Immature natural killer cell (primary cell): ENCODE results near the gene FAR2. TPM values are rescaled to one million over a fixed set of nuclear protein-coding genes. Genes with fewer than 3 reads are reported as not detected.
"Not testable (repeated sequence)": the region's sequence is repeated elsewhere in the genome, so short reads cannot be mapped to it uniquely, and the experiment has no call there.

Experiments
- DNase-seq, 3 donors: peaks; one replicate each; pipeline ENCODE4 v3.0.0; 2022; ENCODE audit warnings: mixed read lengths in 1 of 3
- H3K27ac Mint-ChIP-seq, 6 donors: one replicate each; pipeline ENCODE4 v1.8.0; 2020; ENCODE audit warnings: mixed read lengths in 6 of 6, mild to moderate bottlenecking in 5 of 6, inconsistent platforms in 4 of 6, moderate library complexity in 3 of 6
- H3K27me3 Mint-ChIP-seq, 3 donors: one replicate each; pipeline ENCODE4 v1.8.0; 2020 to 2021; ENCODE audit warnings: low read depth in 3 of 3, mild to moderate bottlenecking in 3 of 3, mixed read lengths in 3 of 3, moderate library complexity in 3 of 3, inconsistent platforms in 1 of 3
- H3K36me3 Mint-ChIP-seq, 3 donors: one replicate each; pipeline ENCODE4 v1.8.0; 2020; ENCODE audit warnings: mixed read lengths in 3 of 3, inconsistent platforms in 2 of 3, mild to moderate bottlenecking in 2 of 3
- H3K4me1 Mint-ChIP-seq, 2 donors: one replicate each; pipeline ENCODE4 v1.8.0; 2020; ENCODE audit warnings: inconsistent platforms in 2 of 2, mild to moderate bottlenecking in 2 of 2, mixed read lengths in 2 of 2, moderate library complexity in 1 of 2
- H3K4me3 Mint-ChIP-seq, 5 donors: one replicate each; pipeline ENCODE4 v1.8.0; 2020; ENCODE audit warnings: mild to moderate bottlenecking in 5 of 5, mixed read lengths in 5 of 5, inconsistent platforms in 3 of 5, moderate library complexity in 3 of 5
- H3K9me3 Mint-ChIP-seq, 6 donors: one replicate each; pipeline ENCODE4 v1.8.0; 2020; ENCODE audit warnings: mild to moderate bottlenecking in 6 of 6, mixed read lengths in 6 of 6, inconsistent platforms in 4 of 6, moderate library complexity in 3 of 6
- polyA plus RNA-seq, 3 donors: library from polyadenylated mRNA; unstranded; fragments of 300-500 nt; fragmentation: Illumina TruSeq; gene quantifications; one replicate each; pipeline ENCODE4 v1.2.3, GENCODE V29; 2021

Gene FAR2
- polyA plus RNA-seq, 3 donors from 2014 or later = 1.5 to 1.8 TPM; not detected in 1

DNA sequence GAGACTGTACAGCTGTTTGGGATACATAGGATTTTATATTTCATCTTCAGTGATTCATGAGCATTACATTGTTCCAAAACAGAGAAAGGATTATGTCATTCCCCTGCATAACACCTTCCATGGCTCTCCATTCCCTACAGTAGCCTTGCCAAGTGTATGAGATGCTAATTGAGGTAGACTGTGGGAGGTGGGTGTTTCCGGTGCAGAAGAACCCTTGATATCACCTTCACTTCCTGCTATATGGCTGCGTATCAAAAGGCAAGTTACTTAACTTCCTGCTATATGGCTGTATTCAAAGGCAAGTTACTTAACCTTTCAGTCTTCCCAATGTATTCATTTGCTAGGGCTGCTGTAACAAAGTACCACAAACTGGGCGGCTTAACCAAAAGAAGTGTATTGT, 11.2 kb downstream of the FAR2 start:
- Mint-ChIP-seq H3K4me3 (peak overlapping the region in 1 of 5 donors; percentile 23), H3K27ac (no peak overlapping the region), H3K9me3 (no peaks in the 10 kb centered on the region), H3K36me3 (no peaks in the 10 kb centered on the region), H3K4me1 (peaks cover 17 to 18% of the 10 kb centered on the region in 2 donors), H3K27me3 (no peaks in the 10 kb centered on the region)
- no peak for DNase-seq

DNA sequence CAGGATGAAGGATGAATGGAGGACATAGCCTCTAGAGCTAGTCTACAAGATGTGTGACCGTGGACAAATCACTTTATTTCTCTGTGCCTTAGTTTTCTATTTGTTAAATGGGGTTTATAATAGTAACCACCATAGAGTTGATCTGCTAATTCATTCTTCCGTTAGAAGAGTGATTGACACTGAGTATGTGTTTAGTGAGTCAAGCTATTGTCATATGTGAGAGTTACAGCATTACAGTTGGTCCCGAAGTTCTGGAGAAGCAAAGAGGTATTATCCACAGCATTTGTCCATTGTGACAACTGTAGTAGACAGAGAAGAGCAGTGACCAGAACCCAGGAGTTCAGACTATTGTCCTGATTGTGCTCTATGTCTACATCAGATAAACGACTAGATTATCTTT, 14.1 kb downstream of the FAR2 start:
- Mint-ChIP-seq H3K27ac (no peak overlapping the region), H3K4me1 (peaks cover 17 to 19% of the 10 kb centered on the region in 2 donors), H3K27me3 (no peaks in the 10 kb centered on the region), H3K36me3 (peaks cover 0 to 5% (median 0%) of the 10 kb centered on the region in 3 donors), H3K4me3 (no peak overlapping the region), H3K9me3 (no peaks in the 10 kb centered on the region)
- DNase-seq = no peak

DNA sequence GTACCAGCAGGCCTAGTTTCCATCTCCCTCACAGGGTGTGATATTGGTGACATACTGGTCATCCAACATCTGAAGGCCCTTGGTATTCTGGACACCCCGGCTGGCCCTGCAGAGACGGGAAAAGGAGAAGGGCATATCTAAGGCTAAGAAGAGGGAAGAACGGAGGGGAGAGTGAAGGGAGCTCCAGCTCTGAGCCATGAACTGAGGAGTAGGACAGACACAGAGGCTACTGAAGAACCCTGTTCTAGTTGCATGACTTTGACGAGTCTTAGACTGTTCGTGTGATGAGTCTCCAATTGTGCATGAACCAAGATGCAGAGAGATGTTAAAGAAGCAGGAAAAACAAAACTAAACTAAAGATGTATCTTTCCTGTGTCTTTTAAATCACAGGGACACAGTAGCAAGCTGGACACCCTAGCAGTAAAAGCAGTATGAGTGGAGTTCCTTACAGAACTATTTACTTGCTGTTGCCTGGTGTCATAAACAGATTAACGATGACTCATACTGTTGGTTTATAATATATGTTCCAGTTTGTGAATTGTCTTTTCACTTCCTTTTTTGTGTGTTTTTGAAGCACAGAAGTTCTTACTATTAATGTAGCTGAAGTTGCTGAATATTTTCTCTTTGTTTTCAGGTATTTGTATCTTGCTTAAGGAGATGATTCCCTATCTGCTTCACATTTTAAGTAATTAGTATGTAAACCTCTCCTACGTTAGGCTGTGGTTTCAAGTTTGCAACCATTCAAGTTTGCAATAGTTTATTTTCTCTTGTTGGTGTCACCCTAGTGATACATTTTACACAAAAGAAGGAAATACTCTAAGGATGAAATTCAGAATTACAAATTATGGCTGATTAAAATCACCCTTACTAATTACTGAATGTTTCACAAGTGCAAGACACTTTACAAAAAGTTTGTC, 15.7 kb downstream of the FAR2 start:
- H3K4me3 Mint-ChIP-seq = no peak overlapping the region
- peak overlapping the region in 3 of 6 donors; percentile 1 to 51 (median 10) for H3K27ac Mint-ChIP-seq
- H3K36me3 Mint-ChIP-seq = peaks cover 0 to 5% (median 0%) of the 10 kb centered on the region in 3 donors
- H3K27me3 Mint-ChIP-seq = no peaks in the 10 kb centered on the region
- H3K4me1 Mint-ChIP-seq = peaks cover 13 to 15% of the 10 kb centered on the region in 2 donors
- no peaks in the 10 kb centered on the region for H3K9me3 Mint-ChIP-seq
- DNase-seq = peak in 1 of 3 donors; percentile 5

DNA sequence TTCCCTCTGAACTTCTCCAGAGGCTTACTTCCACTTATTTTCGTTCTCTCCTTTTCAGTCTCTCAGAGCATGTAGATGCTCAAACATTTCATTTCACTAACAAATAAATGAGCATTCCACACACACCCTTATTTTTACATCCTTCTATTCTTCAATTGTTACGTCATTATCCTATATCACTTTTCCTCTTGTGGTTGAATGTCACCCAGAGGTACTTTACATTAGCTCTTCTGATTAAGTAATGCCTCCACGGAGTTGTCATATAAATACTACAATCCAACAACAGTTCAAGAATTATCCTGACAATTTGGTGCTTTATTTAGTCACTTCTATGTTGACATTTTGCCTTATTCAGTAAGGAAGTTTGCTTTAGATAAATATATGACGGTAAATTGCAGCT, 18.4 kb downstream of the FAR2 start:
- H3K27me3 Mint-ChIP-seq = peaks cover 0 to 2% (median 0%) of the 10 kb centered on the region in 3 donors
- peaks cover 4 to 5% of the 10 kb centered on the region in 2 donors for H3K4me1 Mint-ChIP-seq
- H3K9me3 Mint-ChIP-seq = no peaks in the 10 kb centered on the region
- H3K27ac Mint-ChIP-seq = no peak overlapping the region
- no peak overlapping the region for H3K4me3 Mint-ChIP-seq
- peaks cover 0 to 5% (median 0%) of the 10 kb centered on the region in 3 donors for H3K36me3 Mint-ChIP-seq
- DNase-seq = no peak

DNA sequence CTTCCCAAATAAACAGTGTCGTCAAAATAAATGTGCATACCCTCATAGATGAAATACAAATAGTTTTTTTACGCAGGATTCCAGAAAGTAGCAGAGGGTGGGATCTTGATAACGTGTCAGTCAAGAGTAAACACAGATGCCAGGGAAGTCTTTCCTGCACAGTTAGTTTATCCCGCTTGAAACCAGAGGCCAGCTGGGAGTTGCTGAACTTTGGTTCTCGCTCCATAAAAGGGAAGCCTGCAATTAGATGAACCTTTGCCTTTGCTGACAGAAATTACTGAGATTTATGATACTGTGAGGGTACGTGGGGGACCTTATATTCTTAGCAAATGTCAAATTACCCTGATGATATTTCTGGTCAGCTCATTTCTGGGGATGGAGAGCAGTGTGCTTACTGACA, 18.9 kb downstream of the FAR2 start:
- Mint-ChIP-seq H3K4me3 (no peak overlapping the region), H3K9me3 (peaks cover 0 to under 1% (median 0%) of the 10 kb centered on the region in 6 donors), H3K27me3 (peaks cover 0 to 2% (median 0%) of the 10 kb centered on the region in 3 donors), H3K36me3 (peaks cover 0 to 5% (median 0%) of the 10 kb centered on the region in 3 donors), H3K4me1 (peaks cover 4 to 5% of the 10 kb centered on the region in 2 donors), H3K27ac (no peak overlapping the region)
- DNase-seq = no peak

DNA sequence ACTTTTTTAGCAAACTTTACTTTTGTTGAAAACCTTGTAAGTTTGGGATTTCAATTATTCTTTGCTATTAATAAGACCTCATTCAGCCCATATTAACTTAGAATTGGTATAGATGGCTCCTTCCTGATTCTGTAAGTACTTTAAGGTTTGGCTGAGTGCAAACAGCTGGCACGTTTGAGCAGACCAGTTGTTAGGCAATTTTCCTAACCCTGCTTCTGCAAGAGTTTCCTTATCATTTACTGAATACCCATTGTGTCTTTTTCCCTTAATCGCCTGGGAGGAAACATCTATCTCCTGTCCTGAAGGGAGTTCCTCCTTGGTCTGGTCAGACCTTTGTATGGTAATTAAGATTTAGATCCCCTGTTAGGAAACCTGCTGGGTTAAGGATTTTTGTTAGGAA, 20.9 kb downstream of the FAR2 start:
- H3K27me3 Mint-ChIP-seq, H3K9me3 Mint-ChIP-seq, H3K4me1 Mint-ChIP-seq, H3K4me3 Mint-ChIP-seq, H3K36me3 Mint-ChIP-seq, H3K27ac Mint-ChIP-seq, DNase-seq: not testable (repeated sequence)

DNA sequence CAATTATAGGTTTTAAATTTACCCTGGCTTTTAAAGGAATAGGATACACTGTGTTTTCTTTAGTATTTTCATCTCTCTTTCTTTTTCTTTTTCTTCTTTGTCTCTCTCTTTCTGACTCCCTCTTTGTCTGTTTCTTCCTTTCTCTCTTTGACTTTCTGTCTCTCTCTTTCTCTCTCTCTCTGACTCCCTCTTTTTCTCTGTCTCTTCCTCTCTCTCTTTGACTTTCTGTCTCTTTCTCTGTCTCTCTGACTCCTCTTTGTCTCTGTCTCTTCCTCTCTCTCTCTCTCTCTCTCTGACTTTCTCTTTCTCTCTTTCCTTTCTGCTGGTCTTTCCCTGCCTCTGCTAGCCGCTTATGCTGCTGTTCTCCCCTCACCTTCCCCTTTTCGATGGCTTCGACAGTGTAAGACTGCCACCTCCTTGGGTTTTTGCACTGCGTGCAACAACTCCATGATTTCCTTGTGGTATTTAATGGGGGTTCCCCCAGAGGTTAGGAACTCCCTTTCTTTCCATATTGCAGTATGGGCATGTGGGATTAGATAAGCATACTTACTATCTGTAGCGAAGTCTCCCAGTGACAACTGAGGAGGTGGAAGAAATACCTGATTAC, 21.5 kb downstream of the FAR2 start:
- not testable (repeated sequence) for H3K36me3 Mint-ChIP-seq, H3K4me3 Mint-ChIP-seq, H3K9me3 Mint-ChIP-seq, H3K4me1 Mint-ChIP-seq, DNase-seq, H3K27me3 Mint-ChIP-seq, H3K27ac Mint-ChIP-seq

DNA sequence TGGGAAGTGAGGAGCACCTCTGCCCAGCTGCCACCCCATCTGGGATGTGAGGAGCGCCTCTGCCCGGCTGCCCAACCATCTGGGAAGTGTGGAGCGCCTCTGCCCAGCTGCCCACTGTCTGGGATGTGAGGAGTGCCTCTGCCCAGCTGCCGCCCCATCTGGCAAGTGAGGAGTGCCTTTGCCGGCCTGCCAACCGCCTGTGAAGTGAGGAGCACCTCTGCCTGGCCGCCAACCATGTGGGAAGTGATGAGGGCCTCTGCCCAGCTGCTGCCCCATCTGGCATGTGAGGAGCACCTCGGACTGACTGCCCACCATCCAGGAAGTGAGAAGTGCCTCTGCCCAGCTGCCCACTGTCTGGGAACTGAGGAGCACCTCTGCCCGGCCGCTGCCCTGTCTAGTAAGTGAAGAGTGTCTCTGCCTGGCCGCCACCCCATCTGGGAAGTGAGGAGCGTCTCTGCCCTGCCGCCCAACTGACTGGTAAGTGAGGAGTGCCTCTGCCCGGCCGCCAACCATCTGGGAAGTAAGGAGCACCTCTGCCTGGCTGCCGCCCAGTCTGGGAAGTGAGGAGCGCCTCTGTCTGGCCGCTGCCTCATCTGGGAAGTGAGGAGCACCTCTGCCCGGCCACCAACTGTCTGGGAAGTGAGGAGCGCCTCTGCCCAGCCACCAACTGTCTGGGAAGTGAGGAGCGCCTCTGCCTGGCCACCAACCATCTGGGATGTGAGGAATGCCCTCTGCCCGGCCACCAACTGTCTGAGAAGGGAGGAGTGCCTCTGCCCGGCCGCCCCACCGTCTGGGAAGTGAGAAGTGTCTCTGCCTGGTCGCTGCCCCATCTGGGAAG, 22.6 kb downstream of the FAR2 start:
- peaks cover 0 to 2% (median 1%) of the 10 kb centered on the region in 3 donors for H3K27me3 Mint-ChIP-seq
- H3K4me3 Mint-ChIP-seq = no peak overlapping the region
- DNase-seq = no peak
- H3K9me3 Mint-ChIP-seq = peaks cover 0 to 2% (median 0%) of the 10 kb centered on the region in 6 donors
- peaks cover 0 to 5% (median 0%) of the 10 kb centered on the region in 3 donors for H3K36me3 Mint-ChIP-seq
- no peaks in the 10 kb centered on the region for H3K4me1 Mint-ChIP-seq
- no peak overlapping the region for H3K27ac Mint-ChIP-seq

DNA sequence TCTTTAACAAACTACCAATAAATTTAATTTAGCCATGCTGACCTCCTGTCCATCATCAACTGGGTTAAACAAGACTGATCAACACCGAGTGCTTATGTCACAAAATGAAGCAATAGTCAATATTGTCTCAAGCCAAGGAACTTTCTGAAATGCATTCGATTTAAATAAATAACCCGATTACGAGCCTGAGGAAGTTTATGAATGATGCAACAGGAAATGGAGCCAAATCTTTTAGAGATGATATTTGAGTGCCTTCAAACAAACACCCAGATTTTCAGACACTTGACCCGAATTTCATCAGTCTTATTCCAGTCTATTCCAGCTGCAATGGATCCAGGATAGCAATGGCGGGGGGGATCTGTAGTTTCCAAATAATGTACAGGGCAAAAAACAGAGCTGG, 27.9 kb downstream of the FAR2 start:
- Mint-ChIP-seq H3K9me3 (peaks cover 0 to 2% (median 0%) of the 10 kb centered on the region in 6 donors), H3K36me3 (no peaks in the 10 kb centered on the region), H3K4me3 (no peak overlapping the region), H3K27ac (no peak overlapping the region), H3K27me3 (peaks cover 0 to 5% (median 0%) of the 10 kb centered on the region in 3 donors), H3K4me1 (no peaks in the 10 kb centered on the region)
- DNase-seq = no peak

DNA sequence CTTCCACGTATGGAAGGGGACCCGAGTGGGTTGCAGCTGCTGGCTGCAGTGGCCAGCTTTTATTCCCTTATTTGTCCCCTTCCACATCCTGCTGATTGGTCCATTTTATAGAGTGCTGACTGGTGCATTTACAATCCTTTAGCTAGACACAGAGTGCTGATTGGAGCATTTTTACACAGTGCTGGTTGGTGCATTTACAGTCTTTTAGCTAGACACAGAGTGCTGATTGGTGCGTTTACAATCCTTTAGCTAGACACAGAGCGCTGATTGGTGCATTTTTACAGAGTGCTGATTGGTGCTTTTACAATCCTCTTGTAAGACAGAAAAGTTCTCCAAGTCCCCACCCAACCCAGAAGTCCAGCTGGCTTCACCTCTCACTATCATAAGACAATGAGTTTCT, 33.2 kb downstream of the FAR2 start:
- H3K27me3 Mint-ChIP-seq, H3K36me3 Mint-ChIP-seq, H3K4me3 Mint-ChIP-seq, DNase-seq, H3K4me1 Mint-ChIP-seq, H3K27ac Mint-ChIP-seq, H3K9me3 Mint-ChIP-seq: not testable (repeated sequence)

DNA sequence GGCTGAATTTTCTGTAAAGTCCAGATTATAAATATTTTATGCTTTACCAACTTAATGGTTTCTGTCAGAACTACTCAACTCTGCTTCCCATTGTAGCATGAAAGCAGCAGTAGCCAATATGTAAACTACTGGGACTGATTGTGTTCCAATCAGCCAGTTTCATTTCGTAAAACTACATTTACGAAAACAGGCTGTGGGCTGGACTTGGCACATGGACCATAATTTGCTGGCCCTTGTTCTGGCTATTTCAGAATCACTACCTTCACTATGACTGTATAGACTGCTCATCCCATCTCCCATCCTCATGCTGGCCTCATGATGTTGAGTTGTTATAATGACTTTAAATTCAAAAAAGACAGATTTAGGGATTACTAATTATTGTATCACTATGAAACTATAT, 38.7 kb downstream of the FAR2 start:
- peaks cover 0 to 4% (median 0%) of the 10 kb centered on the region in 6 donors for H3K9me3 Mint-ChIP-seq
- no peaks in the 10 kb centered on the region for H3K36me3 Mint-ChIP-seq
- H3K4me3 Mint-ChIP-seq = no peak overlapping the region
- peaks cover 0 to 10% (median 0%) of the 10 kb centered on the region in 3 donors for H3K27me3 Mint-ChIP-seq
- no peak overlapping the region for H3K27ac Mint-ChIP-seq
- no peak for DNase-seq
- H3K4me1 Mint-ChIP-seq = no peaks in the 10 kb centered on the region

DNA sequence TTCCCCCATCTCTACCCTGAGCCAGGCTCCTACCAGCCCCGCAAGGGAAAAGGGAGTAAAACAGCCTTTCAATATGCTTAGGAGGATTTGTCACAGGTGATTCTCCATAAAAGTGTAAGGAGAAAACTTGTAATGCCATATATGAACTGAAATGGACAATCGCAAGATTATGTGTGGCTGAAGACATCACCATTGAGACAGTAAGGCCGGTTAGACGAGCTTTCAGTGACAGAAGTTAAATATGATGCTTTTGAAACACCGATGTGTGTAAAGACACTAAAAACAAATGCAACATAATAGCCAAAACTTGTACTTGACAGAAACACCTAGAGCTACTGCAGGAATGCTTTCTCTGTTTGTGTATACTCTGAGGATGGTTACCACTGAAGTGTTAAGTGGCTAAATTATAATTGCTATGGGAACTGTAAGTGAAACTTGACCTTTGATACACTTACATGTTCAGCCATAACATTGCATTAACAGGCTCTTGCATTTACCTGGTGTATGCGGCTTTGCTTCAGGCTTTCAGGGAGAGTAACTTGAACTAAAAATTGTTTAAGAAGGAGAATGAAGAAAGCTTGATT, 42.3 kb downstream of the FAR2 start:
- Mint-ChIP-seq H3K36me3 (no peaks in the 10 kb centered on the region), H3K4me1 (no peaks in the 10 kb centered on the region), H3K27me3 (peaks cover 0 to 7% (median 0%) of the 10 kb centered on the region in 3 donors), H3K4me3 (no peak overlapping the region), H3K9me3 (no peaks in the 10 kb centered on the region), H3K27ac (no peak overlapping the region)
- DNase-seq = no peak

DNA sequence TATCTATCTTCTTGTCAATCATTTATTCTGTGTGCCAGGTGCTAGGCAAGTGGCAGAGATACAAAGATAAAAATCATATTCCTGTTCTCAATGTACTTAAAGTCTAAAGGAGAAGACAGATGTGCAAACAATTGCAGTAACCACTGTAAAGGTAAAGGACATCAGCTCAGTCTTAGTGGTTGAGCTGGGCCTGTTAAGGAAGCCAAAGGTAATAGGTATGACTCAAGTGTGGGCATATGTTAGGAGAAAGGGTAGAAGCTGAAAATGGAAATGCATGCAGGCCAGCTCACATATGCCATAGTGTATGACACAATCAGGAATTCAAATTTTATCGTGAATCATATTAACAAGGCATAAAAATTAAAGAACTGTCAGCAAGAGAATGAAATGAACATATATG, 49.8 kb downstream of the FAR2 start:
- peaks cover 0 to 6% (median 0%) of the 10 kb centered on the region in 3 donors for H3K27me3 Mint-ChIP-seq
- H3K4me3 Mint-ChIP-seq = no peak overlapping the region
- no peak overlapping the region for H3K27ac Mint-ChIP-seq
- peaks cover 0 to 2% (median 0%) of the 10 kb centered on the region in 6 donors for H3K9me3 Mint-ChIP-seq
- no peak for DNase-seq
- H3K36me3 Mint-ChIP-seq = no peaks in the 10 kb centered on the region
- no peaks in the 10 kb centered on the region for H3K4me1 Mint-ChIP-seq
